Measurements from ENCODE around the gene B3GAT2. TPM values are rescaled to one million over a fixed set of nuclear protein-coding genes. Genes with fewer than 3 reads are reported as not detected.

Gene B3GAT2
- total RNA-seq, 4 donors from 2014 or later: 0.18 to 0.76 TPM; not detected in 2

GRCh38 chr6:70901324-70901723 is 55.5 kb downstream of the B3GAT2 start:
- no peak for TF ChIP-seq POLR2A (IDR thresholded peaks at IDR 0.05)
- TF ChIP-seq CTCF (IDR thresholded peaks at IDR 0.05): no peak
- Histone ChIP-seq H3K9me3 (no peaks in the 10 kb centered on the region), H3K4me1 (no peaks in the 10 kb centered on the region), H3K36me3 (no peaks in the 10 kb centered on the region), H3K27ac (no peak overlapping the region), H3K27me3 (no peaks in the 10 kb centered on the region), H3K4me3 (no peak overlapping the region)
- no peak for DNase-seq
- intact Hi-C loops (cut with DNase I; ENCODE audit: low total_unique reads): no loop called here

GRCh38 chr6:70900047-70900446 is 56.8 kb downstream of the B3GAT2 start:
- no peak for DNase-seq
- TF ChIP-seq CTCF (IDR thresholded peaks at IDR 0.05): no peak
- TF ChIP-seq POLR2A (IDR thresholded peaks at IDR 0.05): no peak
- no peak overlapping the region for H3K27ac ChIP-seq
- H3K36me3 ChIP-seq: no peaks in the 10 kb centered on the region
- intact Hi-C loops (cut with DNase I; ENCODE audit: low total_unique reads): no loop called here
- no peaks in the 10 kb centered on the region for H3K27me3 ChIP-seq
- H3K4me3 ChIP-seq: no peak overlapping the region
- no peaks in the 10 kb centered on the region for H3K4me1 ChIP-seq
- no peaks in the 10 kb centered on the region for H3K9me3 ChIP-seq

- intact Hi-C loops (cut with DNase I; ENCODE audit: low total_unique reads): no loop called here
- TF ChIP-seq CTCF (IDR thresholded peaks at IDR 0.05): no peak
- no peak for TF ChIP-seq POLR2A (IDR thresholded peaks at IDR 0.05)
Observed at GRCh38 chr6:70894001-70894400, 62.9 kb downstream of the B3GAT2 start.

GRCh38 chr6:70889270-70889669 is 67.6 kb downstream of the B3GAT2 start:
- no peak for DNase-seq
- Histone ChIP-seq H3K4me3 (no peak overlapping the region), H3K36me3 (no peaks in the 10 kb centered on the region), H3K4me1 (no peaks in the 10 kb centered on the region), H3K27me3 (no peaks in the 10 kb centered on the region), H3K9me3 (no peaks in the 10 kb centered on the region), H3K27ac (no peak overlapping the region)
- intact Hi-C loops (cut with DNase I; ENCODE audit: low total_unique reads): no loop called here
- TF ChIP-seq POLR2A (IDR thresholded peaks at IDR 0.05) (no peak), CTCF (IDR thresholded peaks at IDR 0.05) (no peak)

More at GRCh38 chr6:70894001-70894400, 62.9 kb downstream of the B3GAT2 start:
- Histone ChIP-seq H3K27me3 (no peaks in the 10 kb centered on the region), H3K4me1 (no peaks in the 10 kb centered on the region), H3K9me3 (no peaks in the 10 kb centered on the region), H3K36me3 (no peaks in the 10 kb centered on the region), H3K4me3 (no peak overlapping the region), H3K27ac (no peak overlapping the region)
- DNase-seq: no peak

GRCh38 chr6:70886661-70887060 is 70.2 kb downstream of the B3GAT2 start:
- intact Hi-C loops (cut with DNase I; ENCODE audit: low total_unique reads): no loop called here
- Histone ChIP-seq H3K4me1 (no peaks in the 10 kb centered on the region), H3K27ac (no peak overlapping the region), H3K9me3 (no peaks in the 10 kb centered on the region), H3K27me3 (no peaks in the 10 kb centered on the region), H3K4me3 (no peak overlapping the region), H3K36me3 (no peaks in the 10 kb centered on the region)
- TF ChIP-seq POLR2A (IDR thresholded peaks at IDR 0.05) (no peak), CTCF (IDR thresholded peaks at IDR 0.05) (no peak)
- no peak for DNase-seq

Measured in uterus (tissue), 4 donors.